GM21723 (cell line): ENCODE data around the gene KCNJ18.
"Not testable (repeated sequence)": the region's sequence is repeated elsewhere in the genome, so short reads cannot be mapped to it uniquely, and the experiment has no call there.

Experiments used
- ATAC-seq: cut with Tn5 transposase; IDR thresholded peaks from one replicate; pipeline ENCODE4 v1.9.1; 2021; ENCODE audit warnings: mild to moderate bottlenecking, moderate library complexity; ENCODE audit not compliant: unreplicated experiment

Gene KCNJ18

DNA sequence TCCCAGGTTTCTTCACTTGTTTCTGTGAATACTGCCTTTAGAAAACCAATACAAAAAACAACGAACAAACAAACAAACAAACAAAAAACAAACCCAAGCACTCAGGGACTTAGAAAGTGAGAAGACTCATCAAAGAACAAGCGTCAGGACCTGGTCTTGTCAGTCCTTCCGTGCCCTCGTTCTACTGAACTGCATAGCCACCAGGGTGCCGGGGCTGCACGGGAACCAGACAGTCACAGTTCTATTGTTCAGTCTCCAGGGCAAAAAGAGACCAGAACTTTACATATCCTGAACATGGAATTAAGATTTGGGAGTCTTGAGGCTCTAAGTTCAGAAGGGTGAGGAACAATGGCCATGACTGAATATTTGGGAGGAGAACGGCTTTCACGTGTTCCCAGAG, 28.2 kb downstream of the KCNJ18 start:
- not testable (repeated sequence) for ATAC-seq

- not testable (repeated sequence) for ATAC-seq
Observed at GRCh38 chr17:21722268-21722667, 29.9 kb downstream of the KCNJ18 start.

DNA sequence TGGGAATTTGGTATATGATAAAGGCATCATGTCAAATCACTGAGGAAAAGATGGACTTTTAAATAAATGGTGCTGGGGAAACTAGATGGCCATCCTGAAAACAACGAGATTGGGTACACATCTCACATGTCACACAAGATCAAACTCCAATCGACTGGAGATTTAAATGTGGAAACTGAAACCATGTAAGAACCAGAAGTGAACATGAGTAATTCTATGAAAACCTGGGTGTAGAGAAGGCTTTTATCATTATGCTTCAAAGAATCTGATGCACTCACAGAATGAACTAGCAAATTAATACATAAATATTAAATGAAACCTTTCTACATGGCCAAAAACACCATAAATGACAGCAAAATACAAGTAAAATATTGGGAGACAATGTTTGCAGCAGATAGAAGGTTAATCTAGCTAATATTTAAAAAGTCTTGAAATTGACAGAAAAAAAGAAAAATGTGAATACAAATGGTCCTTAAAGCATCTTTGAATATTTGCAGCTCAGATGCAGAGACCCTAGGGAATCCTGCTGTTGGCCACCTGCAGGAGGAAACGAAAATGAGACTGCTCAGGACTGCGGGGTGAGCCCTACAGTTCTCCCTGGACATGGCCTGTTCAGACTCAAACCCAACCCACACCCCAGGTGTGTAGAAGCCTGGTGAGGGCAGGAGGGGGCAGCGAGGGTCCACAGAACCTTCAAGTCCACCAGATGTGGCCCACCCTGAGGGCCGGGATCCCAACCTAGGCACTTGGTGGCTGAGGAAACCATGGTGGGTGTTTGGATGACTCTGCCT, 32.1 kb downstream of the KCNJ18 start:
- not testable (repeated sequence) for ATAC-seq

DNA sequence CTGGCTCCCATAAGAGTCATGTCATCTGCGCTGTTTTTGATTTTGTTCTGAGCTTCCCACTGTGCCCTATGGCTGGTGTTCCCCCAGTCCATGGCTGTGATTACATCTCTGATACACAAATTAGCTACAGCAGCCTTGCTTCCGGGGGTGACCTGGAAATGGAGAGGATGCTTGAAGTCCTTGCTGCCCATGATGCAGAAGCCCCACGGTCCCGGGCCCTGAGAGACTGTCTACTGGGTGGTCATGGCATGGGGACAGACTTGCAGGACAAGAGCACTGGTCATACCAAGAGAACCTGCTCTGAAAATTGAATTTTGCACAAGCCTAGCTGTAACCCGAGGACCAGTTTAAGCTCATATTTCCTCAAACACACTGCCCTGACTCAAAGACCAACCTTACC, 38.8 kb downstream of the KCNJ18 start:
- not testable (repeated sequence) for ATAC-seq

- not testable (repeated sequence) for ATAC-seq
Observed at GRCh38 chr17:21733931-21734330, 41.6 kb downstream of the KCNJ18 start.

DNA sequence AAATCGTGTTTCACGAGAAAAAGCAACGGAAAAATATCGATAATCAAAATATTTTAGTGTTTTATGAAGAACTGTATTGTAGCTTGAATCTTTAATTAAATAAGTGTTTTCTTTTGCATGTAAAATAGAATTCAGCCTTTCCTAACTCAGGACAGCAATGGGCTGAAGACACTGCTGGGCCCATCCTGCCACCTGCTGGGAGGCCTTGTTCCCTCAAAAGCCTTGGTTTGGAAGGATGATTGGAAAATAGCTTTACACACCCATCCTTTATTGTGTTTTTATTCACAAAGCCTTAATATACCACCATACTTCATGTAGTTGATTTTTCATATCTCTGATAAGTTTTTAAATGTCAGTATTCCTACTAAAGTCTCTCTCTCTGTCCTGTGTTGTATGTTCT, 43.5 kb downstream of the KCNJ18 start:
- ATAC-seq = not testable (repeated sequence)

DNA sequence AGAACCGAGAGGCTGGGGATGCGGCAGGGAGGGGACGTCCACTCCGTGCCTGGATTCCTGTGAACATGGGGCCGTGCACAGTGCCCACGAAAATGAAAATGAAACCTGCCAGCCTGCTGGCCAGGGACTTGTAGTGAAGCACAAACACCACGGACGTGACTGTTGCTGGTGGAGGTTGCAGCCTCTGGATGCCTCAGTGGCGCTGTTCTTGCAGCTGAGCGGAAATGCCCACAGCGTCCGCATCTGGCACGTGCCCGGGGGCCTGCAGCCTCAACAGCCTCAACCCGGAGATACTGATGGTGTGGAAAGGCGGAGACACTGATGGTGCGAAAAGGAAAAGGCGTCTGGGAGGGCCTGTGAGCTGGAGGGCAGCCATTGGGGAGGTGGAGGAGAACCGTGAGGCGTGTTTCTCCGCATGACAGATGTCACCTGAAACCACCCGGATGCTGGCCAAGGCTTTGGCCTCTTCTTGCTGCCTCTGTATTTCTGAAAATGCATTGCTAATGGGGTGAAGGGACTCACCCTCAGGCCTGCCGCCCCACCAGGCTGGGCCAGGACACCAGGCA, 44.8 kb downstream of the KCNJ18 start:
- not testable (repeated sequence) for ATAC-seq

GRCh38 chr17:21738241-21738640, 45.9 kb downstream of the KCNJ18 start:
- ATAC-seq = not testable (repeated sequence)

DNA sequence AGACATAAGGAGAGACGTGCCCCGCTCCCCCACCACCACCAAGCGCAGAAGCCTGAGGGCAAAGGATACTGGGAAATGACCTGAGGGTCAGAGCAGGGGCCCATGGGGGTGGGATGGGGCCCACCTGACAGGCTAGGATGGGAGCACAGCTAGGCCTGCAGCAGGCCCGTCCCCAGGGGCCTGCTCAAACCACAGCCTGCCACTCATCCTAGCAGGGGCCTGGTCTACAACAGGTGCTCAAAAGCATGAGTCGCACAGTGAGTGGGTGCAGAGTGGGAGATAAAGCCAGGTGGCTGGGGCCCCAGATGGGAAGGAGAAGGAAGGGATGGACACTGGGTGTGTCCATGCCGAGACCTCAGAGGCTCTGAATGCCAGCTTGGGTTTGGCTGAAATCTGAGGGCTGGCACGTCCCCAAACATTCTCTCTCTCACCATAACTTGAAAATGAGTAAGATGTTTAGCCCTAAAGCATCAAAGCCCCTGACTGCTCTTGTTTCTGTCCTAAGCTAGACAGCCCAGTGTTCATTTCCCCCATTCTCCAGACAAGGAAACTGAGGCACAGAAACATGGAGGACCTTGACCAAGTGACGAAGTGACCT, 46.7 kb downstream of the KCNJ18 start:
- not testable (repeated sequence) for ATAC-seq

- not testable (repeated sequence) for ATAC-seq
Observed at GRCh38 chr17:21739485-21739884, 47.2 kb downstream of the KCNJ18 start.

DNA sequence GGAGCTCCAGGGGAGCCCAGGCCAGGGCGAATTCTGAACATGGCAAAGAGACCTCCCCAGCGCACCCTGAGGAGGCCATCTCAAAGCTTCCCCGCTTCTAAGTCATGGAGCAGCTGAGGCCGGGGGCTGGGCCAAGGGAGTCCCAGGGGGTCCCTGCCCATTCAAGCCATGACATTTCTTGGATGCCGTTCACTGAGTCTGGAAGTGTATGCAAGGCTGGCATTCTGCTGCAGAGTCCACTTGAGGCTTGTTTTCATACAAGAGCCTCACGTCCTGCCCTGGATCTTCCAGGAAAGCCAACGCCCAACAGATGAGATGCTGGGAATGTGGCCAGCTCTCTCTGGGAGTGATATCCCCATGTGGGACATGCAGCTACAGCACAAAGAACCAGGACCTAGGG, 48.5 kb downstream of the KCNJ18 start:
- ATAC-seq = not testable (repeated sequence)

DNA sequence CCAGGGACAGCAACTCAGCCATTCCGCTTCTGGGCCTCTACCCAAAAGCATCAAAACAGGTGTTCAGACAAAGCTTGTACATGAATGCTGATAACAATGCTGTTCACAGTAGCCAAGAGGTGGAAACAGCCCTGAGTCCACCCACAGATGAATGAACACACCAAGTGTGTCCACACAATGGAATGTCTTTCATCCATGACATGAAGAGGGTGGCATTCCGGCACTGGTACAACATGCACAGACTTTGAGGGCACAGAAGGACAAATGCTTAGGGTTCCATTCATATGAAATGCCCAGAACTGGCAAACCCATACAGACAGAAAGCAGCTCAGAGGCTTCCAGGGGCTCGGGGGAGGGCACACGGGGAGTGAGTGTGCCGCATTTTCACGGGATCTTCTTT, 49.2 kb downstream of the KCNJ18 start:
- ATAC-seq = not testable (repeated sequence)

GRCh38 chr17:21742326-21742725, 50.0 kb downstream of the KCNJ18 start:
- ATAC-seq = no peak

DNA sequence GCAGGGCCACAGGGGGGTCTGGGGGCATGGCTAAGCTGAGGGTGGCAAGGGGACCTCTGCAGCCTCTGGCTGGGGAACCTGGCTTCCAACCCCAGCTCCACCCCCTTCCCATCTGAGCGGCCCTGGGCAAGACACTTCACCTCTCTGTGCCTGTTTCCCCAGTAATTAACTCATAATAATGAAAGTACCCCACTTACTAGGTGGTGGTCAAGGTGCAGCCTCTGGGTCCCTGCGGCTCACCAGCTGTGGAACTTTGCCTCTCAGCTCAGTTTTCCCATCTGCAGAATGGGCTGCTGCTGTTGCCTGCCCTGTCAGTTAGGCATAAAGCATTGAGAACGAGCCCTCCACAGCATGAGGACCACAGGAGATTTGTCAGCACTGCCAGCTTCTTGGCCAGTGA, 51.8 kb downstream of the KCNJ18 start:
- not testable (repeated sequence) for ATAC-seq

DNA sequence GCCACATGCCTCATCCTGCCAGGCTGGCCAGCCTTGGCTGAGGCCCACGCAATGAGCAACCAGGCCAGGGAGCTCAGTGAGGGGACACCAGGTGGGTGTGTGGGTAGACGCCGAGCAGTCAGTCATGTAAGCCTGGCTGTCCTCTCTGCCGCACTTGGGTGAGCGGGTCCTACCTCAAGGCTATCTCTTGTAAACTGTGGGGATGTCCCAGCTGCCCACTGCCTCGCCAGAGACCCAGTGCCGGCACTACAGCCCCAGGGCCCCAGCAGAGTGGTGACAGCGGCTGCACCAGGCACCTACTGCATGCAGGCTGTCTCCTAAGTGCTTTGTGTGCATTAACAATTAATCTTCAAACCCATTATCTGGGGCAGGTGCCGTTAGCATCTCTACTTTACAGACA, 52.3 kb downstream of the KCNJ18 start:
- not testable (repeated sequence) for ATAC-seq

- not testable (repeated sequence) for ATAC-seq
Observed at GRCh38 chr17:21745385-21746054, 53.2 kb downstream of the KCNJ18 start.

DNA sequence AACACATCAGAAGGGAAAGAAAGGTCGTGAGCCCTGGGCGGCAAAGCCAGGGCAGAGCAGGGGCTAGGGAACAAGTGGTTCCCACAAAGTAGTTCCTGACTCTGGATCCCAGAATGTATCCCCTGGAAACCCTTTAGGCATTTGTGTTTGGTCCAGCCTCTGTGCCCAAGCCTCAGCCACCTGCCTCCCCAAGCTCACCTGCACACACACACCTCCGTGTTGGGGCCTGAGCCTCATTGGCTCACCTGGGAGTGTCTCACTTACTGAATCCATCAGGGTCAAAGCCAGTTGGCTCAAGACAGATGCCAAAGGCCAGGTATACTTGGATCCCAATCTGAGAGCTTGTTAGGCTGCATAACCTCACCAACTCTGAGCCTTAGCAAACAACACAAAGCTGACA, 54.1 kb downstream of the KCNJ18 start:
- not testable (repeated sequence) for ATAC-seq

- ATAC-seq = not testable (repeated sequence)
Observed at GRCh38 chr17:21747195-21747915, 55.0 kb downstream of the KCNJ18 start.

DNA sequence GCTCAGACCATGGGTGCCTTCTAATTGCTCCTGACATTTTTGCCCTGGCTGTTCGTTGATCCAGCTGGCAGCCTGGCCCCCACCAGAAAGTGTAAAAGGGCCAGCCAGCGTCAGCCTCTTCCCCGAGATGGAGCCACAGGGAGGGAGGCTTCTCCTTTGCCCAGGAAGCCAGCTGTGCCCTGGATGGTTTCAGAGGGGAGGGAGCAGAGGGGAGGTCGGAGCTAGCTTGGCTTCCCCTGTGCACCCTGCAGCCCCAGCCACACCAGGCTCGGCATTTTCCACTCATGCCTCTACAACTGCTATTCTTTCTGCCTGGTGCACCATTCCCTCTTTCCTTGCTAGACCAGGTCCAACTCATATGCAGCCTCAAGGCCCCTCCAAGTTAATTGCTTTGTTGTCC, 56.4 kb downstream of the KCNJ18 start:
- ATAC-seq = not testable (repeated sequence)

DNA sequence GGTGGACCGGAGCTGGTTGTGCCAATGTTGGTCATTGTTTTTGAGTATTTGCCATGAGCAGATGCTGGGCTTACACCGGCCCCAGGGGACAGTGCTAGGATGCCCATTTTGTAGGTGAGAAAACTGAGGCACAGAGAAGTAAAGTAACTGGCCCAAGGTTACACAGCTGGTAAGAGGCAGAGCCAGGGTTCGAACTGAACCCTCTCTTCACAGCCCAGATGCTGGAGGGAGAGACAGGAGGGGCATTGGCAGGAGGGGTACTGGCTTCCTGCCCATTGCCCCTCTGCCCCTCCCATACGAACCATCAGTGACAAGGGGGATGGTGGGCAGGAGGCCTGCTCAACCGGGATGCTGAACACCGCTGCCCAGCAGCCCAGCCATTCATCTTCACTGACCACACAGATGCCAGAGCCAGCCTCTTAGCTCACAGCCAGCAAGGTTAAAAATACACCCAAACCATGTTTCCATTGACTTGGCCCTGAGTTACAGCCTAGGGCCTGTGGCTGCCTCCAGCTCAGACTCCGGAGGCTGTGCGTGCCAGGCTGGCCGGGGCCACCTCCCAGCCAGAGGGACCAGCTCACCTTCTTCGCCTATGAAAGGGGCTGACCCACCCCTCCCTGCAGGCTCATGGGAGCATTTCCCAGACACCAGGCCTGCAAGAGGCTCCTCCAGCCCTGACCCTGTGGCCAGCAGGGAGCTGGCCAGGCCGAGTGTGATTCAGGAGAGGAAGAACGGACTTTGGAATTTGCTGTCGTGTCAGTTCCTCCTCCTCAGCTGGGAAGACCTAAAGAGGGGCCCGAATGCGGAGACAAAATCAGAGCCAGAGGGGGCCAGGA, 57.6 kb downstream of the KCNJ18 start:
- not testable (repeated sequence) for ATAC-seq
